Suprapubic skin (tissue), 4 donors: Measurements from ENCODE around the gene MINDY4.

Experiments used
- CTCF ChIP-seq, 2 donors: fragments of 200-600 bp in 1 of 2; fragments of 450-650 bp in 1 of 2; sonication (generic) in 1 of 2; IDR thresholded peaks; one replicate each; pipeline ENCODE4 v1.5.1; 2016 to 2019; ENCODE audit warnings: antibody characterized with exemption in 2 of 2, mild to moderate bottlenecking in 1 of 2, moderate library complexity in 1 of 2
- POLR2A ChIP-seq, 2 donors: fragments of 450-650 bp; IDR thresholded peaks; one replicate each; pipeline ENCODE4 v1.6.1; 2017; ENCODE audit warnings: antibody characterized with exemption in 2 of 2, mild to moderate bottlenecking in 2 of 2, moderate library complexity in 2 of 2
- POLR2AphosphoS5 ChIP-seq, 3 donors: sonication (generic); formaldehyde crosslinking; IDR thresholded peaks; one replicate each; pipeline ENCODE4 v1.6.1; 2017; ENCODE audit warnings: antibody characterized with exemption in 3 of 3

- TF ChIP-seq CTCF (IDR thresholded peaks at IDR 0.05) (no peak), POLR2A (IDR thresholded peaks at IDR 0.05) (no peak), POLR2AphosphoS5 (IDR thresholded peaks at IDR 0.05) (no peak)
Measured at GRCh38 chr7:30733691-30734090, 37.5 kb upstream of the MINDY4 start.
